SU-DHL-6 (cell line): ENCODE results near the gene PREX1.

Source experiments
- H2AFZ ChIP-seq: fragments of 200-600 bp; sonication (generic); 2 replicates; pipeline ENCODE4 v1.6.1; 2014; ENCODE audit warnings: low read depth, mild to moderate bottlenecking, moderate library complexity, mixed read lengths, antibody characterized with exemption, low read length; ENCODE audit not compliant: severe bottlenecking
- H3F3A ChIP-seq: fragments of 200-600 bp; shearing (Covaris generic); 2 replicates; pipeline ENCODE4 v1.6.0; 2016; ENCODE audit warnings: antibody characterized with exemption, mild to moderate bottlenecking; ENCODE audit not compliant: insufficient read depth
- H3K27ac ChIP-seq: fragments of 200-600 bp; sonication (generic); 2 replicates; pipeline ENCODE4 v1.5.1; 2016; ENCODE audit warnings: low read depth, mild to moderate bottlenecking, low read length, moderate library complexity, mixed read lengths
- H3K27me3 ChIP-seq: fragments of 200-600 bp; sonication (generic), shearing (Covaris generic); 2 replicates; pipeline ENCODE4 v1.6.0; 2014; ENCODE audit warnings: mild to moderate bottlenecking, low read length
- H3K36me3 ChIP-seq: fragments of 200-600 bp; sonication (generic); 2 replicates; pipeline ENCODE4 v1.6.1; 2014; ENCODE audit warnings: mild to moderate bottlenecking, low read length, mixed read lengths
- H3K4me2 ChIP-seq: fragments of 300-600, 200-600 bp; shearing (Covaris generic), sonication (generic); 2 replicates; pipeline ENCODE4 v1.6.0; 2014; ENCODE audit warnings: low read length, low read depth, mild to moderate bottlenecking; ENCODE audit not compliant: poor library complexity, severe bottlenecking
- H3K4me3 ChIP-seq: fragments of 200-600 bp; sonication (generic); 2 replicates; pipeline ENCODE4 v1.5.1; 2014; ENCODE audit warnings: antibody characterized with exemption, low read length, mild to moderate bottlenecking, mixed read lengths; ENCODE audit not compliant: insufficient read depth, poor library complexity, severe bottlenecking
- H3K79me2 ChIP-seq: fragments of 200-600 bp; sonication (generic); 2 replicates; pipeline ENCODE4 v1.6.1; 2014; ENCODE audit warnings: mild to moderate bottlenecking, low read length, moderate library complexity; ENCODE audit not compliant: insufficient read depth
- H3K9ac ChIP-seq: fragments of 200-600 bp; sonication (generic); 2 replicates; pipeline ENCODE4 v1.7.0; 2014; ENCODE audit warnings: mild to moderate bottlenecking, low read length
- H3K9me2 ChIP-seq: fragments of 200-600 bp; sonication (generic); replicated peaks from 2 replicates; pipeline ENCODE4 v1.6.1; 2014; ENCODE audit warnings: low read length; ENCODE audit not compliant: insufficient read depth
- H3K9me3 ChIP-seq: fragments of 200-600 bp; sonication (generic); 2 replicates; pipeline ENCODE4 v1.6.1; 2014; ENCODE audit warnings: low read length, mixed read lengths; ENCODE audit not compliant: insufficient read depth
- H4K20me1 ChIP-seq: fragments of 200-600 bp; sonication (generic); 2 replicates; pipeline ENCODE4 v1.6.1; 2014; ENCODE audit warnings: low read depth, mild to moderate bottlenecking, antibody characterized with exemption, low read length, moderate library complexity, mixed read lengths
- EZH2phosphoT487 ChIP-seq: fragments of 200-600 bp; sonication (generic), shearing (Covaris generic); conservative IDR thresholded peaks from 2 replicates; pipeline ENCODE4 v1.6.1; 2018; ENCODE audit warnings: mild to moderate bottlenecking, antibody characterized with exemption, low read length, moderate library complexity, mixed read lengths
- TF ChIP-seq, protein P1 (sequence below): fragments of 200-600 bp; sonication (generic); IDR thresholded peaks from one replicate; pipeline ENCODE4 v1.5.1; 2017; ENCODE audit warnings: antibody characterized with exemption, mild to moderate bottlenecking, low read length, moderate library complexity; ENCODE audit not compliant: insufficient read depth, poor library complexity, severe bottlenecking

Gene PREX1

DNA sequence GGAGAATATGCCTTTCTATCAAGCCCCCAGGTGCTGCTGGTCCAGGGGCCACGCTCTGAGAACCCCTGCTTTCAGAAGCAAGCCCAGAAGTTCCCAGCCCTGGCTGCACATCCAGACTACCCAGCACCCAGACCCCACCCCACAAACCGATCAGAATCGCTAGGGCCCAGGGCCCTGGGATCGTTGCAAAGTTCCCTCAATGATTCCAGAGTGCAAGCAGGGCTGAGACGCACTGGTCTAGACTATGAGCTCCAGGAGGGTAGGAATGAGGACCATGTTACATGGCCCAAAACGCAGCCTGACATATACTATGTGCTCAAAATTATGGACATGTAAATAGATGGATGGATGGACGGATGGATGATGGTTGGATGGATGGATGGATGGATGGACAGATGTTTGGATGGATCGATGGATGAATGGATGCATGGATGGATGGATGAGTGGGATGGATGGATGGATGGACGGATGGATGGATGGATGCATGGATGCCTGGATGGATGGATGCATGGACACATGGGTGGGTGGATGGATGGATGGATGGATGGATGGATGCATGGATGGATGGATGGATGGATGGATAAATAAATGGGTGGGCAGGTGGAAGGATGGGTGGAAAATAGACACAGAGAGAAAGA, 194.1 kb downstream of the PREX1 start:
- Histone ChIP-seq H3K4me3 (no peak overlapping the region), H3F3A (no peaks in the 10 kb centered on the region), H3K27me3 (no peaks in the 10 kb centered on the region), H3K27ac (no peak overlapping the region), H3K79me2 (no peaks in the 10 kb centered on the region), H3K9ac (no peak overlapping the region), H2AFZ (no peak overlapping the region), H3K36me3 (no peaks in the 10 kb centered on the region), H3K9me3 (no peaks in the 10 kb centered on the region), H3K4me2 (no peak overlapping the region), H3K9me2 (no peaks in the 10 kb centered on the region), H4K20me1 (no peaks in the 10 kb centered on the region)
- TF ChIP-seq, protein P1, sequence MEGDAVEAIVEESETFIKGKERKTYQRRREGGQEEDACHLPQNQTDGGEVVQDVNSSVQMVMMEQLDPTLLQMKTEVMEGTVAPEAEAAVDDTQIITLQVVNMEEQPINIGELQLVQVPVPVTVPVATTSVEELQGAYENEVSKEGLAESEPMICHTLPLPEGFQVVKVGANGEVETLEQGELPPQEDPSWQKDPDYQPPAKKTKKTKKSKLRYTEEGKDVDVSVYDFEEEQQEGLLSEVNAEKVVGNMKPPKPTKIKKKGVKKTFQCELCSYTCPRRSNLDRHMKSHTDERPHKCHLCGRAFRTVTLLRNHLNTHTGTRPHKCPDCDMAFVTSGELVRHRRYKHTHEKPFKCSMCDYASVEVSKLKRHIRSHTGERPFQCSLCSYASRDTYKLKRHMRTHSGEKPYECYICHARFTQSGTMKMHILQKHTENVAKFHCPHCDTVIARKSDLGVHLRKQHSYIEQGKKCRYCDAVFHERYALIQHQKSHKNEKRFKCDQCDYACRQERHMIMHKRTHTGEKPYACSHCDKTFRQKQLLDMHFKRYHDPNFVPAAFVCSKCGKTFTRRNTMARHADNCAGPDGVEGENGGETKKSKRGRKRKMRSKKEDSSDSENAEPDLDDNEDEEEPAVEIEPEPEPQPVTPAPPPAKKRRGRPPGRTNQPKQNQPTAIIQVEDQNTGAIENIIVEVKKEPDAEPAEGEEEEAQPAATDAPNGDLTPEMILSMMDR, result no peak
- no peak for TF ChIP-seq EZH2phosphoT487

DNA sequence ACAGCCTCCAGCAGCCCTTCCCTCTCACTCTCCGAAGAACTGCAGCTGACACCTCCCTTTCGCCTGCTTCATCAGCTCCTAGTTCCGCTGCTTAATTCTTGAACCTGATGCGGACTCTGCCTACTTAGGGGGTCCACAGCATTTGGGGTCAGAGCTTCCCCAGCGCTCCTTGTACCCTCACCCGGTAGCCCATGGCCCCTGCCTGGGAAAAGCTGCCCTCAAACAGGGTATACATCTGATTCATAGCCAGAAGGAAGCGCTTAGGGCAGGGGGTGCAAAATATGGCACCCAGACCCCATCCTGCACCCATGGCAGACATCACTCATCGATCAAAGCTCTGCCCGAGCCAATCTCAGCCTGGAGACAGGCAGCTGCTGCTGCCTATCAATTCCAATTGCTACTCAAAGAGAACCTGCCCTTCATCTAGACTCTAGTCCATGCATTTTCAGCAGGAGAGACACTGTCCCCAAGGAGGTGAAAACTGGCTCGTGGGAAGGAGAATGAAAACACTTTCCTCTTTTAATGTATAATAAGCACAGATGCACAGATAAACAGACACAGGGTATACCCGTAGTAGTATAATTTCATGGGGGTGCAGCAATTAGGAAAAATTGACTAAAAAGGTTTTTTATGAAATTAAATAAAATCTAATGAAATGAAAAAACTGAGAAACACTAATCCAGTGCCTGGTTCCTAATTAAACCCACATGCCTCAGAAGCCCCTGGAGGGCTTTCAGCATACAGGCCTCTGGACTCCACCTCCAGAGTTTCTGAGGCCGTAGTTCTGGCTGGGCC, 194.8 kb downstream of the PREX1 start:
- Histone ChIP-seq H3K9me3 (no peaks in the 10 kb centered on the region), H3K9me2 (no peaks in the 10 kb centered on the region), H3K27ac (no peak overlapping the region), H4K20me1 (no peaks in the 10 kb centered on the region), H3K9ac (no peak overlapping the region), H3F3A (no peaks in the 10 kb centered on the region), H3K36me3 (no peaks in the 10 kb centered on the region), H3K27me3 (no peaks in the 10 kb centered on the region), H3K4me3 (no peak overlapping the region), H3K4me2 (no peak overlapping the region), H2AFZ (no peak overlapping the region), H3K79me2 (no peaks in the 10 kb centered on the region)
- no peak for TF ChIP-seq EZH2phosphoT487
- TF ChIP-seq, protein P1, result no peak

DNA sequence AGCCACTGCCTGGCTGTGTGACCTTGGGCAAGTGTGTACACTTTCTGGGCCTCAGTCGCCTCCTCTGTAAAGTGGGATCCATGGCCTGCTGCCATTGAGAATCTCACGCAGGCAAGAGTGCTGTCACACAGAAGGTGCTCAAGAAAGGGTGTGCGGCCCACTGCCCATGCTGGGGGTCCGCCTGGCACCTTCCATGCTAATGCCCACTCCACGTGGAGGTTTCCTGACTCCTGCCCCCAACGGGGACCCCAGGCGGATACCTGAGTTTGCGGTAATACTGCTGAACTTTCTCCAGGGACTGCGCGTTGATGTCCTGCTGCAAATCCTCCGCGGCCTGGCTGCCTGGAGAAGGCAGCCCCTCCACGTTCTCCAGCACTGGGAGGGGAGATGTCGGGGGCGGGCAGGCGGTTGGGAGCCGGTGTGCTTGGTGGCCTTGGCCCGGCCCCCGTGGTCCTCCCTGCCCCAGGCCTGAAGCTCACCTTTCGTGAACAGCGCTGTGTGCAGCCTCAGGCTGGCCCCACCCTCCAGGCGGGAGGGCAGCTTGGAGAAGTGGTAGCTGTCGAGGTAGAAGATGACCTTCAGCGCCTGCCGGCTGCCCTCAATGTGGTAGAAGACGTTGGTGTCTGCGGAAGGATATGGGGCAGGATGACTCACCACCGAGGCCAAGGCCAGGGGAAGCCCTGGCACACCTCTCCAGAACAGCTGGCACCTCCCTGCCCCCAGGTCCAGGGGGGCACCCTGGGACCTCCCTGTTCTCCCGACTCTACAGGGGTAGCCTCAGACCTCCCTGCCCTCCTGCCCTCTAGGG, 195.6 kb downstream of the PREX1 start:
- Histone ChIP-seq H3K79me2 (no peaks in the 10 kb centered on the region), H3K4me2 (no peak overlapping the region), H3F3A (no peaks in the 10 kb centered on the region), H3K9me3 (no peaks in the 10 kb centered on the region), H3K36me3 (no peaks in the 10 kb centered on the region), H3K27ac (no peak overlapping the region), H3K4me3 (no peak overlapping the region), H3K9me2 (no peaks in the 10 kb centered on the region), H4K20me1 (no peaks in the 10 kb centered on the region), H3K27me3 (no peaks in the 10 kb centered on the region), H2AFZ (no peak overlapping the region), H3K9ac (no peak overlapping the region)
- TF ChIP-seq, protein P1, result no peak
- TF ChIP-seq EZH2phosphoT487, result no peak
